T-helper 17 cell (primary cell): ENCODE data around the gene TUBB4A. TPM values are rescaled to one million over a fixed set of nuclear protein-coding genes. Genes with fewer than 3 reads are reported as not detected.

Source experiments
- ATAC-seq: fragments of 150-1000 bp; cut with Tn5 transposase; 2 replicates; pipeline ENCODE4 v1.10.0; 2021; ENCODE audit warnings: mild to moderate bottlenecking, moderate library complexity
- DNase-seq, 3 donors: peaks; one replicate each; pipeline versions ENCODE4 v3.0.0 to v3.0.0-alpha.2; 2020 to 2021
- H3K9me3 ChIP-seq: one replicate; pipeline ENCODE4 v1.7.0; 2013; ENCODE audit warnings: low read length, mild to moderate bottlenecking; ENCODE audit not compliant: control insufficient read depth, poor library complexity, severe bottlenecking
- H3K27ac Mint-ChIP-seq: one replicate; pipeline ENCODE4 v1.8.0; 2022; ENCODE audit warnings: mild to moderate bottlenecking, moderate library complexity, mixed read lengths
- H3K27me3 Mint-ChIP-seq: one replicate; pipeline ENCODE4 v1.8.0; 2022; ENCODE audit warnings: mixed read lengths
- H3K36me3 Mint-ChIP-seq: one replicate; pipeline ENCODE4 v1.8.0; 2022; ENCODE audit warnings: low read depth, mixed read lengths
- H3K4me1 Mint-ChIP-seq: one replicate; pipeline ENCODE4 v1.8.0; 2022; ENCODE audit warnings: mild to moderate bottlenecking, mixed read lengths
- H3K4me3 Mint-ChIP-seq: one replicate; pipeline ENCODE4 v1.8.0; 2022; ENCODE audit warnings: mild to moderate bottlenecking, moderate library complexity, mixed read lengths
- total RNA-seq, 4 donors: library from RNA in 2 of 4; stranded (reverse) in 2 of 4; gene quantifications; one replicate each; pipeline ENCODE4 v1.2.3 and lab custom pipeline; 2022 to 2026

Gene TUBB4A
- total RNA-seq, 2 donors from 2014 or later: 1.5 to 1.6 TPM

DNA sequence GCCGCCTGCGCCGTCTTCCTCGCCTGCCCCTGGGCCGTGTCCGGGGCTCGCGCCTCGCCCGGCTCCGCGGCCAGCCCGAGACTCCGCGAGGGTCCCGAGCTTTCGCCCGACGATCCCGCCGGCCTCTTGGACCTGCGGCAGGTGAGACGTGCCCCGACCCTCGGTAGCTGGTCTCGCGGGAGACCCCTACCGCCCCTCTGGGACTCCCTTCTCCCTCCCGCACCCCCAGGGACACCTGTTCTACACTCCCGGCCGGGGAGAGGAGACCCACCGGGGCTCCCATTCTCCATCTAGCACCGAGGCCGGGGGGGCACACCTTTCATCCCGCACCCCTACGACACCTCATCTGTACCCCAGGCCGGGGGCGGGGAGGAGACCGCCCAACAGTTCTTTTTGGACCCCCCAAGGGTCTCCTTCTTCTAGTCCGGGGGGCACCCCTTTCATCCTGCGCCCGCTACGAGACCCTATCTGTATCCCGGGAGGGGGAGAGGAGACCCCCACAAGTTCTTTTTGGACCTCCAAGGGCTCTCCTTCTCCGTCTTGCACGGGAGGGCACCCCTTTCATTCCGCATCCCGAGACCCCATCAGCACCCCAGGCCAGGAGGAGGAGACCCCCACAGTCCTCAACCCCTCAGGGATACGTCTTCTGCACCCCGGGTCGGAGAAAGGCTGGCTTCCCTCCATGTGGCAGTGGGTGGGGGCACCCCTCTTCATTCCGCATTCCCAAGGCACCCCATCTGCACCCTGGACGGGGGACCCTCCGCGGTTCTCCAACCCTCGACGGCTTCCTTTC lies 29.2 kb upstream of the TUBB4A start:
- DNase-seq: no peak
- H3K36me3 Mint-ChIP-seq: peaks cover 10% of the 10 kb centered on the region
- peak overlapping the region; percentile 96 for H3K4me3 Mint-ChIP-seq
- no peak for ATAC-seq
- peak overlapping the region; percentile 84 for H3K27ac Mint-ChIP-seq
- H3K9me3 ChIP-seq: no peaks in the 10 kb centered on the region
- peaks cover 33% of the 10 kb centered on the region for H3K27me3 Mint-ChIP-seq
- H3K4me1 Mint-ChIP-seq: peaks cover 42% of the 10 kb centered on the region

DNA sequence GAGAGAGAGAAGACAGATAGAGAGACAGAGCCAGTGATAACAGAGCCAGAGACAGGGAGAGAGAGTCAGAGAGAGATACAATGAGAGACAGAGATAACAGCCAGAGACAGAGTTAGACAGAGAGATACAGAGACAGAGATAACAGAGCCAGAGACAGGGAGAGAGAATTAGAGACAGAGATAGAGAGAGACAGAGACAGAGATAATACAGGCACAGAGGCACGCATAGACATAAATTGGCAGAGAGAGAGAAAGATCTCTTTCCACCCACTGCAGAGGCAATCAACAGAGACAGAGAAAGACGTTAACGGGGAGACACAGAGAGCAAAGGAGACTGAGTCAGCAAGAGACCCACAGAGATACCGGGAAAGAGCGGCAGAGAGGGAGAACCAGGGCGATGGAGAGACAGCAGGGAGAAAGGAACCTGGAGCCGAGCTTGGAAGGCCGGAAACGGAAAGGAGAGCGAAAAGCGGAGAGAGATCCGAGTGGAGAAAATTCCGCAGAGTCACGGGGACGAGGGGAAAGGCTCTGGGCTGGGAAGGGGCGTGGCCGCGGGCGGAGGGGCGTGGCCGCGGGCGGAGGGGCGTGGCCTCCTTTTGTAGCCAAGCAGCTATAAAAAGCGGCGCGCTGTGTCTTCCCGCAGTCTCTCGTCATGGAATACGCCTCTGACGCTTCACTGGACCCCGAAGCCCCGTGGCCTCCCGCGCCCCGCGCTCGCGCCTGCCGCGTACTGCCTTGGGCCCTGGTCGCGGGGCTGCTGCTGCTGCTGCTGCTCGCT lies 28.5 kb upstream of the TUBB4A start, which contains the start of gene TNFSF9:
TSS of gene TNFSF9 (plus strand) at position 641 of the 777 bp plus-strand sequence. CDS start at position 652, 11 bp downstream.
- Mint-ChIP-seq H3K27me3 (peaks cover 33% of the 10 kb centered on the region), H3K36me3 (peaks cover 10% of the 10 kb centered on the region), H3K4me3 (peak within 1 kb of the TSS; percentile 96), H3K27ac (peak within 1 kb of the TSS; percentile 84), H3K4me1 (peaks cover 37% of the 10 kb centered on the region)
- peak; percentile 80 for ATAC-seq
- peak; percentile 66 to 76 (median 71) for DNase-seq
- H3K9me3 ChIP-seq: no peaks in the 10 kb centered on the region

DNA sequence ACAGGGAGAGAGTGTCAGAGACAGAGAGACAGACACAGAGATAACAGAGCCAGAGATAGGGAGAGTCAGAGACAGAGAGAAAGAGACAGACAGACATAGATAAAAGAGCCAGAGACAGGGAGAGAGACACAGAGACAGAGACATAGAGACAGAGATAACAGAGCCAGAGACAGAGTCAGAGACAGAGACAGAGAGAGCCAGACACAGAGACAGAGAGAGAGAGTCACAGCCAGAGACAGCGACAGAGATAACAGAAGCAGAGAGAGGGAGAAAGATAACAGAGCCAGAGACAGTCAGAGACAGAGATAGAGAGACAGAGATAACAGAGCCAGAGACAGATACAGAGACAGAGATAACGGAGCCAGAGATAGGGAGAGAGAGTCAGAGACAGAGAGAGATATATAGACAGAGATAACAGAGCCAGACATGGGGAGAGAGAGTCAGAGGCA lies 27.9 kb upstream of the TUBB4A start:
- H3K27ac Mint-ChIP-seq: peak overlapping the region; percentile 84
- H3K4me3 Mint-ChIP-seq: peak overlapping the region; percentile 96
- peaks cover 33% of the 10 kb centered on the region for H3K27me3 Mint-ChIP-seq
- H3K4me1 Mint-ChIP-seq: peaks cover 37% of the 10 kb centered on the region
- ATAC-seq (no peak), DNase-seq (no peak)
- peaks cover 10% of the 10 kb centered on the region for H3K36me3 Mint-ChIP-seq
- H3K9me3 ChIP-seq: no peaks in the 10 kb centered on the region

DNA sequence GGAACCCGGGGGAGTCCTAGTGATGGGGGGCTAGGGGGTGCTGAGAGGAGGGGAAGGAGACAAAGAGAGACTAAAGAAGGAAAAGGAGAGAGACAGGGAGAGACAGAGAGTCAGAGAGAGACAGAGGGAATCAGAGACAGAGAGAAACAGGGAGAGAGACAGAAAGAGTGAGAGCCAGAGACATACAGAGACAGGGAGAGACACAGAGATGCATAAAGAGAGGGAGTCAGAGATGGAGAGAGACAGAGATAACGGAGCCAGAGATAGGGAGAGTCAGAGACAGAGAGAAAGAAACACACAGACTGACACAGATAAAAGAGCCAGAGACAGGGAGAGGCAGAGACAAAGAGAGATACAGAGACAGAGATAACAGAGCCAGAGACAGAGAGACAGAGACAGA lies 27.2 kb upstream of the TUBB4A start:
- peaks cover 37% of the 10 kb centered on the region for H3K4me1 Mint-ChIP-seq
- ATAC-seq (no peak), DNase-seq (no peak)
- peak overlapping the region; percentile 71 for H3K4me3 Mint-ChIP-seq
- H3K36me3 Mint-ChIP-seq: peaks cover 10% of the 10 kb centered on the region
- no peaks in the 10 kb centered on the region for H3K9me3 ChIP-seq
- peak overlapping the region; percentile 84 for H3K27ac Mint-ChIP-seq
- H3K27me3 Mint-ChIP-seq: peaks cover 33% of the 10 kb centered on the region

DNA sequence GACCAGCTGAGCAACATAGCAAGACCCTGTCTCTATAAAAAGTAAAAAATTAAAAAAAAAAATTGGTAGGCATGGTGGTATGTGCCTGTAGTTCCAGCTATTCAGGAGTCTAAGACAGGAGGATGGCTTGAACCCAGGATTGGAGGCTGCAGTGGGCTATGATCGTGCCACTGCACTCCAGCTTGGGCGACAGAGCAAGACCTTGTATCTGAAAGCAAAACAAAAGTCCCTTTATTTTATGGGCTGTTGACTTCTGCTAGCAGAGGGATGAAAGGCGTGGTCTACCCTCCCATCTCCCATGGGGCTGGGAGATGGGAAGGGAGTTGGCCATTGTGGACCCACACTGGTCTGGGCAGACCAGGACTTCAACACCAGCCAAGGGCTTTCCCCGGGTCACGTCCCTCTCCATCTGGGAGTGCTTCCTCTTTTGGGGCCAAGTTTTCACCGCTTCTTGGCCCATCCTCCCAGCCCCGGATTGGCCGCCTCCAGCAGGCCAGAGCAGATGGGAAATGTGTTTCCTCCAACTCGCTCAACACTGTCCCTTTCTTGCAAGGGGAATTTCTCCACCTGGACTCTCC lies 26.5 kb upstream of the TUBB4A start:
- Mint-ChIP-seq H3K27me3 (peaks cover 29% of the 10 kb centered on the region), H3K4me3 (no peak overlapping the region), H3K4me1 (peaks cover 33% of the 10 kb centered on the region), H3K27ac (no peak overlapping the region), H3K36me3 (peaks cover 8% of the 10 kb centered on the region)
- no peak for ATAC-seq
- no peak for DNase-seq
- no peaks in the 10 kb centered on the region for H3K9me3 ChIP-seq

DNA sequence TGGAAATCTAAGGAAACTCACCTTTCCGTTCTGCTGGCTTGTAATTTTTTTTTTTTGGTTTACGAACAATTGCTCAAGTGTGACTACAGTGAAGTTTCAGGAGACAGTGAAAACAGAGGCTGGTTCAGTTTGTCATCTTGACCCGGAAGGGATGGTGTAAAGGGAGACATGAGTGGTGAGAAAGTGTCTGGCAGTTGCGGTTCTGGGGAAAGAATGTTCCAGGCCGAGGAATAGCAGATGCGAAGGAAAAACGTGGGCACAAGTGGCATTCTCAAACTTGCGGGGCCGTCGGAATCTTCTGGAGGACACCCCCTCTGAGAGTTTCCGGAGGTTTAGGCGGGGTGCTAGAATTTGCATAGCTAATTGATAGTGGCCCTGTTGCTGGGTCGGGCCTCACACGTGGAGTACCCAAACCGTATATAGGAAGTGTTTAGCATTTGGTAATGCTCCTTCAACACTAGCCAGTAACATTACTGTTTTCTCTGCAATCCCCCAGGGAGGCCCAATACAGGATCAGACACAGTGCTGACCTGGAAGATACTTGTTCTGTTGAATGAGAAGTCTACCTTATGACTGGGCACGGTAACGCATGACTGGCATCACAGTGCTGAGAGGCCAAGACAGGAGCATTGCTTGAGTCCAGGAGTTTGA lies 25.9 kb upstream of the TUBB4A start:
- ATAC-seq (no peak), DNase-seq (no peak)
- peaks cover 8% of the 10 kb centered on the region for H3K36me3 Mint-ChIP-seq
- no peak overlapping the region for H3K27ac Mint-ChIP-seq
- H3K4me3 Mint-ChIP-seq: no peak overlapping the region
- H3K27me3 Mint-ChIP-seq: peaks cover 28% of the 10 kb centered on the region
- H3K9me3 ChIP-seq: no peaks in the 10 kb centered on the region
- peaks cover 33% of the 10 kb centered on the region for H3K4me1 Mint-ChIP-seq

DNA sequence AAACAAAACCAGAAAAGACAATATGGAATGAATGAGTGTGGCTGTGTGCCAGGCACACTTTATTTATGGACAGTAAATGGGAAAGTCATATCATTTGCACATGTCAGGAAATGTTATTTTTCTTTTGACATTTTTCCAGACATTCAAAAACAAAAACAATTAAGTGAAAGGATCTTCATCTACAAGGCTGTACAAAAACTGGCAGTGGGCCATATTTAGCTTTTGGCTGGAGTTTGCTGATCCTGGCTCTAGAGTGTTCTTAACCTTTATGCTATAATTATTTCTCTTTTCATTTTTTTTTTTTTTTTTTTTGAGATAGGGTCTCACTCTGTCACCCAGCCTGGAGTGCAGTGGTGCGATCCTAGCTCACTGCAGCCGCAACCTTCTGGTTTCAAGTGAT lies 22.2 kb upstream of the TUBB4A start:
- H3K4me3 Mint-ChIP-seq: no peak overlapping the region
- ATAC-seq: no peak
- peaks cover 6% of the 10 kb centered on the region for H3K4me1 Mint-ChIP-seq
- no peak overlapping the region for H3K27ac Mint-ChIP-seq
- no peaks in the 10 kb centered on the region for H3K27me3 Mint-ChIP-seq
- H3K36me3 Mint-ChIP-seq: no peaks in the 10 kb centered on the region
- DNase-seq: no peak
- H3K9me3 ChIP-seq: no peaks in the 10 kb centered on the region

DNA sequence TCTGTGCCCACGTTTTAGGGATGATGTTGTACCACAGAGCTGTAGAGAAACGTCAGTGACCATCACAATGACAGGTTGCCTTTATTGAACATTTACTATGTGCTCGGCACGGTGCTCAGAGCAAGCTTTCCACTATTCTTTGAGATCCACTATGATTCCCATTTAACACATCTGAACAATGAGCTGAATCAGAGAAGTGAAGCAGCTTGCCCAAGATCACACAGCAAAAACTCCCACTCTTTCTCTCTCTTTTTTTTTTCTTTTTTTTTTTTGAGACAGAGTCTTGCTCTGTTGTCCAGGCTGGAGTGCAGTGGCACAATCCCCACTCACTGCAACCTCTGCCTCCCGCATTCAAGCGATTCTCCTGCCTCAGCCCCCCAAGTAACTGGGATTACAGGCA lies 20.6 kb upstream of the TUBB4A start:
- ATAC-seq (no peak), DNase-seq (no peak)
- Mint-ChIP-seq H3K36me3 (no peaks in the 10 kb centered on the region), H3K27me3 (no peaks in the 10 kb centered on the region), H3K27ac (peak overlapping the region; percentile 43), H3K4me1 (peaks cover 13% of the 10 kb centered on the region), H3K4me3 (no peak overlapping the region)
- no peaks in the 10 kb centered on the region for H3K9me3 ChIP-seq

DNA sequence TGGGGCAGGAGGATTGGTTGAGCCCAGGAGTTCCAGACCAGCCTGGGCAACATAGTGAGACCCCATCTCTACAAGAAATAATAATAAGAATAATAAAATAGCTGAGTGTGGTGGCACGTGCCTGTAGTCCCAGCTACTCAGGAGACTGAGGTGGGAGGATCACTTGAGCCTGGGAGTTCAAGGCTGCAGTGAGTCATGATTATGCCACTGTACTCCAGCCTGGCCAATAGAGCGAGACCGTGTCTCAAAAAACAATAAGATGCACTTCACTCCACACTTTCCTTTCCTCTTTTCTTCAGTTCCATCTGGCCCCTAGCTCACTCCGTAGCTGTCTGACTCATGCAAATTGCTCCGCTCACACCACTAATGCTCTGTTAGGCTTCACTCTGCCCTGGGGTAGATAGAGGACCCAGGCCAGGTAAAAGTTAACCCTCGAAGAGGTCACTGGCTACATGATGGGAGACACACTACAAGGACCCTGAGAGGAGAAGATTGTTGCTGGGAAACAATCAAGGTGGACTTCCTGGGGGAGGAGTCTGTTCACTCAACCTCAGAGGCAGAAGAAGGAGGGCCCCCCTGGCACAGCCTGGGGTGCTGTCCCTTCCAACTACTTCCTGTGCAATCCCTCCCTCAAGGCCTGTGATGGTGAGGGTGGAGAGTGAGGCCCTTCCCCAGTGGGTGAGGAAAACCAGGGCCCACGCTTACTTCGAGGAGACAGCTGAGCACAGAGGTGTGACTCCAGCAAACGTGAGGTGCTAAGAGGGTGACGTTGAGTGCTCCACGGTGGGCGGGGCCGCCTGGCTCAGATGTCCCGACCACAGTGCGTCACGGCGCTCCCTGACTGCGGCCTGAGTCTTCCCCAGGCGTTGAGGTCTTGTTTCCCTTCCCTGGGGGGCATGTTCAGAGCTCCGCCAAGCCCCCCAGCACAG lies 19.9 kb upstream of the TUBB4A start:
- Mint-ChIP-seq H3K4me1 (peaks cover 19% of the 10 kb centered on the region), H3K36me3 (no peaks in the 10 kb centered on the region), H3K4me3 (no peak overlapping the region), H3K27me3 (no peaks in the 10 kb centered on the region), H3K27ac (no peak overlapping the region)
- ATAC-seq: peak; percentile 80
- DNase-seq: peak in 1 of 3 donors; percentile 19
- H3K9me3 ChIP-seq: no peaks in the 10 kb centered on the region

DNA sequence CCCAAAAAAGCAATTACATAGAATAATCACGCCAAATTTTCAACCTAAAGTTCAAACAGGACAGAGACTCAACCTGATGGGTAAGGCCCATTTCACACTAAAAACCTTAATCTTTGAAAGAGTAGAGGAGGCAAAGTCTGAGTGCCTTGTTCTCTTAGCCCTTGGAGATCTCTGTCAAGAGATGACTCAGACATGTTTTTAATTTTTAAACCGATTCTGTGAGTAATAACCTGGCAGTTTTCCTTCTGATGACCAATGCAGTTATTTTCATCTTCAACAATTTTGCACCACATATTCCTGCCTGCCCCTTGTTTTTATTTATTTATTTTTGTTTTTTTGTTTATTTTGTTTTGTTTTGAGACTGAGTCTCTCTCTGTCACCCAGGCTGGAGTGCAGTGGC lies 17.2 kb upstream of the TUBB4A start:
- no peak for ATAC-seq
- Mint-ChIP-seq H3K27ac (no peak overlapping the region), H3K27me3 (no peaks in the 10 kb centered on the region), H3K4me1 (peaks cover 31% of the 10 kb centered on the region), H3K4me3 (no peak overlapping the region), H3K36me3 (no peaks in the 10 kb centered on the region)
- no peak for DNase-seq
- H3K9me3 ChIP-seq: no peaks in the 10 kb centered on the region

DNA sequence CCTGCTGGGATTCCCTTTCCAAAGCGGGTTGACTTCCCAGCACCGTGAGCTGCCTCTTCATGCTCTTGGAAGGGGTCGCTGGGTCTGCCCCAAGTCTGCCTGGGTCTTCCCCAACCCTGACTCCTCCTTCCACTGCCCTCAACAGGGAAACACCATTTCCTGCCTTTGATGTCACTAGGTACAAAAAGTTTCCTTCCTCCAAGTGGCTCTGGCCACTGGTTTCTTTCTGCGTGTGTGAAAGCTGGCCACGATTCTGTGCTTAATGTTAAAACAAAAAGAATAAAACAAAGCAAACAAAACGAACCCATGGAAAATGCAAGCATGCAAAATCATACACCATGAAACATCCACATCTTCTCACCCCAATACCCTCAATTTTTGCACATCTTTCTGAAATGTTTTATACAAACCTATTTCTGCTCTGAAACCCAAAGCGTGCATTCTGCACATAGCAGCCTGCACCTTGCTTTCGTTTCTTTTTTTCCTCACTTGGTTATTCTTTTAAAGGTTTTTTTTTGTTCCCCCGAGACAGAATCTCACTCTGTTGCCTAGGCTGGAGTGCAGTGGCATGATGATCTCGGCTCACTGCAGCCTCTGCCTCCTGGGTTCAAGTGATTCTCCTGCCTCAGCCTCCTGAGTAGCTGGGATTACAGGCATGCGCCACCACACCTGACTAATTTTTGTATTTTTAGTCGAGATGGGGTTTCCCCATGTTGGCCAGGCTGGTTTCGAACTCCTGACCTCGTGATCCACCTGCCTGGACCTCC lies 16.2 kb upstream of the TUBB4A start:
- peaks cover 33% of the 10 kb centered on the region for H3K4me1 Mint-ChIP-seq
- no peaks in the 10 kb centered on the region for H3K36me3 Mint-ChIP-seq
- DNase-seq (no peak), ATAC-seq (no peak)
- H3K27me3 Mint-ChIP-seq: no peaks in the 10 kb centered on the region
- H3K9me3 ChIP-seq: no peaks in the 10 kb centered on the region
- peak overlapping the region; percentile 47 for H3K27ac Mint-ChIP-seq
- H3K4me3 Mint-ChIP-seq: peak overlapping the region; percentile 79
